Neuronal stem cell (in vitro differentiated cells): Measurements from ENCODE around the gene SPIN1.

Experiments
- DNase-seq: peaks from one replicate; pipeline ENCODE4 v3.0.0-alpha.2; 2013; ENCODE audit warnings: low spot score
- H2AFZ ChIP-seq: one replicate; pipeline ENCODE4 v1.6.1; 2013; ENCODE audit warnings: mild to moderate bottlenecking, low read length, inconsistent platforms
- H2AK5ac ChIP-seq: 2 replicates; pipeline ENCODE4 v1.6.1; 2013; ENCODE audit warnings: low read depth, mild to moderate bottlenecking, inconsistent platforms, low read length, moderate library complexity, mixed read lengths
- H2BK120ac ChIP-seq: 2 replicates; pipeline ENCODE4 v1.6.1; 2013; ENCODE audit warnings: low read depth, mild to moderate bottlenecking, inconsistent platforms, low read length, moderate library complexity, mixed read lengths
- H2BK12ac ChIP-seq: one replicate; pipeline ENCODE4 v1.6.1; 2013; ENCODE audit warnings: low read length, inconsistent platforms
- H2BK15ac ChIP-seq: 2 replicates; pipeline ENCODE4 v1.6.1; 2013; ENCODE audit warnings: mild to moderate bottlenecking, low read length, inconsistent platforms, mixed read lengths
- H2BK5ac ChIP-seq: one replicate; pipeline ENCODE4 v1.6.1; 2013; ENCODE audit warnings: inconsistent platforms, mild to moderate bottlenecking, low read length, moderate library complexity
- H3K14ac ChIP-seq: one replicate; pipeline ENCODE4 v1.6.1; 2013; ENCODE audit warnings: low read length, inconsistent platforms
- H3K18ac ChIP-seq: 2 replicates; pipeline ENCODE4 v1.6.1; 2013; ENCODE audit warnings: low read length, inconsistent platforms
- H3K23ac ChIP-seq: 2 replicates; pipeline ENCODE4 v1.6.1; 2013; ENCODE audit warnings: low read depth, mild to moderate bottlenecking, mixed read lengths, low read length, inconsistent platforms; ENCODE audit not compliant: poor library complexity
- H3K27ac ChIP-seq: replicated peaks from 3 replicates; pipeline ENCODE4 v1.5.1; 2013; ENCODE audit warnings: low read length, inconsistent platforms
- H3K27me3 ChIP-seq, 3 experiments: 2 replicates each; pipeline ENCODE4 v1.6.1; 2013; ENCODE audit warnings: low read length in 3 of 3, mild to moderate bottlenecking in 2 of 3, inconsistent platforms in 1 of 3, low read depth in 1 of 3, mixed read lengths in 1 of 3, moderate library complexity in 1 of 3; ENCODE audit not compliant: control insufficient read depth in 3 of 3, insufficient read depth in 3 of 3
- H3K36me3 ChIP-seq, 2 donors: replicated peaks in 1 of 2; 2 replicates each; pipeline ENCODE4 v1.6.1; 2013; ENCODE audit warnings: low read length in 2 of 2; ENCODE audit not compliant: control insufficient read depth in 2 of 2, insufficient read depth in 2 of 2
- H3K4ac ChIP-seq: 2 replicates; pipeline ENCODE4 v1.6.1; 2013; ENCODE audit warnings: inconsistent platforms, mild to moderate bottlenecking, low read length, moderate library complexity
- H3K4me1 ChIP-seq, 2 donors: 1 replicate in 1 of 2; 2 replicates in 1 of 2; pipeline ENCODE4 v1.6.1; 2013; ENCODE audit warnings: low read length in 2 of 2, low read depth in 1 of 2; ENCODE audit not compliant: control insufficient read depth in 2 of 2, insufficient read depth in 1 of 2
- H3K4me2 ChIP-seq: one replicate; pipeline ENCODE4 v1.6.1; 2013; ENCODE audit warnings: mild to moderate bottlenecking, low read length, inconsistent platforms; ENCODE audit not compliant: insufficient read depth, poor library complexity, severe bottlenecking
- H3K4me3 ChIP-seq, 2 donors: 2 replicates each; pipeline ENCODE4 v1.5.1; 2013; ENCODE audit warnings: low read length in 2 of 2, mild to moderate bottlenecking in 2 of 2, inconsistent platforms in 1 of 2, moderate library complexity in 1 of 2
- H3K79me1 ChIP-seq: one replicate; pipeline ENCODE4 v1.6.1; 2013; ENCODE audit warnings: low read depth, mild to moderate bottlenecking, inconsistent platforms, low read length, moderate library complexity
- H3K9ac ChIP-seq: one replicate; pipeline ENCODE4 v1.6.1; 2013; ENCODE audit warnings: mild to moderate bottlenecking, low read depth, low read length, inconsistent platforms; ENCODE audit not compliant: poor library complexity
- H3K9me3 ChIP-seq, 2 donors: replicated peaks in 1 of 2; 2 replicates each; pipeline versions ENCODE3 to v1.6.1; 2013; ENCODE audit warnings: low read length in 2 of 2, mild to moderate bottlenecking in 2 of 2, inconsistent platforms in 1 of 2, low read depth in 1 of 2, mixed read lengths in 1 of 2, moderate library complexity in 1 of 2; ENCODE audit not compliant: control insufficient read depth in 2 of 2, insufficient read depth in 1 of 2
- H4K8ac ChIP-seq: one replicate; pipeline ENCODE4 v1.6.1; 2013; ENCODE audit warnings: low read depth, mild to moderate bottlenecking, inconsistent platforms, low read length, moderate library complexity
- H4K91ac ChIP-seq: one replicate; pipeline ENCODE4 v1.6.1; 2013; ENCODE audit warnings: low read length, low read depth, mild to moderate bottlenecking, inconsistent platforms; ENCODE audit not compliant: poor library complexity
- WGBS, 2 donors: extraction: QIAGEN DNeasy Blood & Tissue Kit; methylation state at CpG; one replicate each; pipeline ENCODE4 v1.1.7; 2013; ENCODE audit warnings: missing lambda C conversion rate in 2 of 2, mixed read lengths in 1 of 2; ENCODE audit not compliant: insufficient read length in 2 of 2, insufficient replicate concordance in 1 of 2; ENCODE audit errors: extremely low coverage in 2 of 2; 5-methylcytosine and 5-hydroxymethylcytosine counted together

Gene SPIN1

GRCh38 chr9:88426651-88427050 is 38.4 kb downstream of the SPIN1 start:
- Histone ChIP-seq H3K27me3 (no peaks in the 10 kb centered on the region), H3K27ac (no peak overlapping the region), H3K18ac (no peak overlapping the region), H3K4ac (no peak overlapping the region), H4K8ac (no peak overlapping the region), H2AK5ac (no peak overlapping the region), H3K23ac (no peak overlapping the region), H3K9ac (no peak overlapping the region), H2BK5ac (no peak overlapping the region), H3K4me2 (no peak overlapping the region), H3K4me3 (no peak overlapping the region), H3K4me1 (peaks cover 0 to 6% of the 10 kb centered on the region in 2 donors), H3K36me3 (peaks cover 2 to 77% of the 10 kb centered on the region in 2 donors), H3K9me3 (peaks cover 0 to 11% of the 10 kb centered on the region in 2 donors), H2BK12ac (no peak overlapping the region), H3K79me1 (no peaks in the 10 kb centered on the region), H2BK120ac (no peak overlapping the region), H2AFZ (no peak overlapping the region), H2BK15ac (no peak overlapping the region), H3K14ac (no peak overlapping the region), H4K91ac (no peak overlapping the region)
- no peak for DNase-seq
- 100% methylated on average over 1 of the region's 1 CpG; no CpG with 5 or more reads in 1 of the 2 donors for WGBS, 2 donors

DNA sequence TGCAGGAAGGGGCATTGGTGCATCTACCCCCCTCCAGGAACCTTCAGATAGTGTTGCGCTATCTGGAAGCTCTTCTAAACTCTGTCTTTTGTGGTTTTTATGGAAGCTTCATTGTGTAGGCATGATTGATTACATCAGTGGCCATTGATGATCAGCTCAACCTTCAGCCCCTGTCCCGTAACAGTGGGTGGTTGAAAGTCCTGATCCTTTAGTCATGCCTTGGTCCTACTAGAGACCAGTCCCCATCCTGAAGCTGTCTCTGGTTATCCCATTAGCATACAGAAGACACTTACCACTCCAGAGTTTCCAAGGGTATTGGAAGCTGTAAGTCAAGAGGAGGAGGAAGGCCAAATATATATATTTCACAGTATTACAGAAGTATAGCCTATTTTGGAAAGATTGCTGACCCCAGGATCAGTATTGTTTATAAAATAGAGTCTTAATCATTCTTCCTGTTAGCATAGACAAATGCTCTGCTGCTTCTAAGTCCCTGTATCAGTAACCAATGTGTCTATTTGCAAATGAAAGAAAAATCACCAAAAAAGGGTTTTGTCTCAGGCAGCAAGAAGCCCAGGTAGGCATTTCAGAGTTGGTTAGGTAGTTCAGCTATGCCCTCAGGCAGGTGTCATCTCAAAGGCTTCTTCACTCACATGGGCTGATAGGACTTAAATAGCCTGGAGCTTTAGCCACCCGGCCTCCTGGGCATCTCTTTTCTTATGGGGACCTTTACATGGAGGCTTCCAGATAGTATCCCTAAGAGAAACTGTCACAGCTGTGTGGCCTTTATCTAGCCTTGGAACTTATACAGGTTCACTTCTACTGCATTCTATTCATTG is 41.6 kb downstream of the SPIN1 start:
- Histone ChIP-seq H2BK15ac (no peak overlapping the region), H2BK5ac (no peak overlapping the region), H4K8ac (no peak overlapping the region), H2BK120ac (no peak overlapping the region), H3K36me3 (peaks cover 6 to 79% of the 10 kb centered on the region in 2 donors), H3K4me2 (no peak overlapping the region), H3K18ac (no peak overlapping the region), H3K9me3 (no peaks in the 10 kb centered on the region), H3K79me1 (no peaks in the 10 kb centered on the region), H2BK12ac (no peak overlapping the region), H3K14ac (no peak overlapping the region), H3K9ac (no peak overlapping the region), H3K4ac (no peak overlapping the region), H4K91ac (no peak overlapping the region), H3K23ac (no peak overlapping the region), H3K27me3 (no peaks in the 10 kb centered on the region), H3K27ac (no peak overlapping the region), H3K4me3 (no peak overlapping the region), H3K4me1 (peaks cover 0 to 4% of the 10 kb centered on the region in 2 donors), H2AFZ (no peak overlapping the region), H2AK5ac (no peak overlapping the region)
- no CpG with 5 or more reads among the region's 3 CpGs for WGBS, 2 donors
- no peak for DNase-seq

DNA sequence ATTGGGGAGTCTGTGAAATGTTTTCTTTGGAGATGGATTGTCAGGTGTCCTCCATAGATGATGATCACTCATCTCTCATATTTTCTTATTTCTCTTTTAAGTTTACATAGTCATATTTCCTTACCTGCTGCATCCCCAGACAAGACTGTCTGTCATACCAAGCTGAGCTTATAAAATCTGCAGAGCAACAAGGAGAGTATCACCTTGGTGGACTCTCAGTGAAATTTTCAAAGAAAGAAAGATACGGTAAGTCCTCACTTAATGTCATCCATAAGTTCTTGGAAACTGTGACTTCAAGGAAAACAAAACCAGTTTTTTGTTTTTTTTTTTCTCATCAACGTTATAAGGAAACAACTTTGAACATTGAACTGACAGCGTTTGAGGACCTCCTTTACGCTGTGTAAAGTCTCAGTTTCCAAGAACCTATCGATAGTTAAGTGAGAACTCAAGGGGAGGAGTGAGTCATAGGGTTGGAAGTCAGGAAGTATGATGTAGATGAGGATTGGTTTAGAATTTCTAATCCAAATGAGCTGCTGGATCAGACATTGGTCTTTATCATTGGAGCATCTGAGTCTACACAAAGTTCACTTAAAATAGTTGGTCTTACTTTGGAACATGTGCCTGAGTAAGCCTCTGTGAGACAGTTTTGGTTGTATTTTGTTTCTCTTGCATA is 45.5 kb downstream of the SPIN1 start:
- WGBS, 2 donors = no CpG with 5 or more reads among the region's 5 CpGs
- no peak overlapping the region for H3K27ac ChIP-seq

DNA sequence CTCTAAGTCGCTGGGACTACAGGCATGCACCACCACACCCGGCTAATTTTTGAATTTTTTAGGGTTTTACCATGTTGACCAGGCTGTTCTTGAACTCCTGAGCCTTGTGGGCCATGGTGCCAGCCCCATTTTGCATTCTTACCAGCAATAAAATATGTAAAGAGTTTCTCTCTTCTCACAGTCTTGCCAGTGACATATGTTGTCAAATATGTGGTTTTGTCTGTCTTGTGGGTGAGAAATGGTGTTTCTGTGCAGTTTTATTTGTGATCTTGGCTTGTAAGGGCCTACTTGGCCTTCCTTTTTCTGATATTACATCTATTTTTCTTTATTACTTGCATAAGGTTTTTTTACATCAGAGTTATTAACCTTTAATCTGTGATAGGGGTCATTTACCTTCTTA is 47.1 kb downstream of the SPIN1 start:
- Histone ChIP-seq H3K36me3 (peaks cover 8 to 78% of the 10 kb centered on the region in 2 donors), H3K4me3 (no peak overlapping the region), H3K4ac (no peak overlapping the region), H3K23ac (no peak overlapping the region), H3K79me1 (peaks cover 3% of the 10 kb centered on the region), H3K9ac (no peak overlapping the region), H3K27me3 (no peaks in the 10 kb centered on the region), H2AK5ac (no peak overlapping the region), H4K8ac (no peak overlapping the region), H2BK12ac (no peak overlapping the region), H3K9me3 (peaks cover 0 to 7% of the 10 kb centered on the region in 2 donors), H2BK15ac (no peak overlapping the region), H3K27ac (no peak overlapping the region), H3K18ac (no peak overlapping the region), H4K91ac (no peak overlapping the region), H2BK120ac (no peak overlapping the region), H3K14ac (no peak overlapping the region), H2AFZ (no peak overlapping the region), H3K4me2 (no peak overlapping the region), H3K4me1 (no peaks in the 10 kb centered on the region), H2BK5ac (no peak overlapping the region)
- WGBS, 2 donors = no CpG with 5 or more reads among the region's 2 CpGs
- DNase-seq = no peak

More for the DNA sequence above, 45.5 kb downstream of the SPIN1 start:
- no peak overlapping the region for H2AFZ ChIP-seq
- H2BK120ac ChIP-seq = no peak overlapping the region
- no peak overlapping the region for H2BK12ac ChIP-seq
- H3K27me3 ChIP-seq = no peaks in the 10 kb centered on the region
- peaks cover 9 to 84% of the 10 kb centered on the region in 2 donors for H3K36me3 ChIP-seq
- H2BK5ac ChIP-seq = no peak overlapping the region
- H3K9ac ChIP-seq = no peak overlapping the region
- peaks cover 3% of the 10 kb centered on the region for H3K79me1 ChIP-seq
- no peak overlapping the region for H3K23ac ChIP-seq
- no peak overlapping the region for H2BK15ac ChIP-seq
- no peak overlapping the region for H2AK5ac ChIP-seq
- H4K91ac ChIP-seq = no peak overlapping the region
- peaks cover 0 to 7% of the 10 kb centered on the region in 2 donors for H3K9me3 ChIP-seq
- H3K14ac ChIP-seq = no peak overlapping the region
- H3K4me1 ChIP-seq = no peaks in the 10 kb centered on the region
- DNase-seq = no peak
- no peak overlapping the region for H3K4me2 ChIP-seq
- no peak overlapping the region for H3K18ac ChIP-seq
- H3K4ac ChIP-seq = no peak overlapping the region
- H4K8ac ChIP-seq = no peak overlapping the region
- H3K4me3 ChIP-seq = no peak overlapping the region
